HS-27A (cell line): ENCODE data around the gene ZNRF1.
"Not testable (repeated sequence)": the region's sequence is repeated elsewhere in the genome, so short reads cannot be mapped to it uniquely, and the experiment has no call there.

Experiments
- DNase-seq: peaks from one replicate; pipeline ENCODE4 v3.0.0-alpha.2; 2012; ENCODE audit warnings: low read depth, missing footprints

The ZNRF1 gene

DNA sequence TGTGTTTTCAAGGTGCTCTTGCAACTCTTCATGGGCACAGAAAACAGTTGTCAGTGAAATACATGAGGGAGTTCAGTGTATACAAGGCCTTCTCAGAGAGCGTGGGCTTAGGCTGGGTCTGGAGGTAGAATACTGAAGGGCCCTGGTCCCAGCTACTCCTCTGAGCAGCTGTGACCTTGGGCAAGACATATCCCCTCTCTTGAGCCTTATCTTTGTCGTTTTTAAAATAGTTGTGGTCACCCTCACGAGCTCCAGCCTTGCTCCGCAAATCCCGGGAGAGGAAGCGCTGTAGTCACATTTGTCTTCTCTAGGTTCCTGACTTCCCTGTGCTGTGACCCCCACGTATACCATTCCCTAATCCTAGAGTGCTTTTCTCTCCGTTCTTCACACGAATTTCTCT, 3.6 kb downstream of the ZNRF1 start:
- no peak for DNase-seq

DNA sequence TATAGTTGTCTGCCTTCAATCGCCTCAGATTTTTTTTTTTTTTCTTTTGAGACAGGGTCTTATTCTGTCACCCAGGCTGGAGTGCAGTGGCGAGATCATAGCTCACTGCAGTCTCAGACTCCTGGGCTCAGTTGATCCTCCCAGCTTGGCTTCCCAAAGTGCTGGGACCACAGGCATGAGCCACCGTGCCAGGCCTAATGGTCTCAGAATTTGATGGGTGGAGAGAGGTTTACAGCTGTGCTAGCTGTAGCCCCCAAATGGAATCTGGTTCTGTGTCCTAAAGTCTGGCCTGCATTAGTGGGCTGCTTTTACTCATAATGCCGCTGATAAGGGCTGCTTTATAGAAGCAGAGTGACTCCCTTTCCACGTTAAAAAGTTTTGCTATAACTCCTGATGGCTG, 5.1 kb downstream of the ZNRF1 start:
- DNase-seq = no peak

DNA sequence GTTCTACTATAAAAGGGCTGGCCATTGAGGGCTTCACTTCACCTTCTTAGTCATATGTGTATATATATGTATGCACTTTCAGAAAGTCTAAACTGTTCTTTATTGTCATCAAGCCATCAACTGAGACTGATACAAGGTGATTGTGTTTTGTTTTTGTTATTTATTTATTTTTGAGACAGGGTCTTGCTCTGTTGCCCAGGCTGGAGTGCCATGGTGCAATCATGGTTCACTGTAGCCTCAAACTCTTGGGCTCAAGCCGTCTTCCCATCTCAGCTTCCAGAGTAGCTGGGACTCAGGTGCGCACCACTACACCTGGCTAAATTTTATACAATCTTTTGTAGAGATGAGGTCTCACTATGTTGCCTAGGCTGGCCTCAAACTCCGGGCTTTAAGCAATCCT, 5.6 kb downstream of the ZNRF1 start:
- no peak for DNase-seq

DNA sequence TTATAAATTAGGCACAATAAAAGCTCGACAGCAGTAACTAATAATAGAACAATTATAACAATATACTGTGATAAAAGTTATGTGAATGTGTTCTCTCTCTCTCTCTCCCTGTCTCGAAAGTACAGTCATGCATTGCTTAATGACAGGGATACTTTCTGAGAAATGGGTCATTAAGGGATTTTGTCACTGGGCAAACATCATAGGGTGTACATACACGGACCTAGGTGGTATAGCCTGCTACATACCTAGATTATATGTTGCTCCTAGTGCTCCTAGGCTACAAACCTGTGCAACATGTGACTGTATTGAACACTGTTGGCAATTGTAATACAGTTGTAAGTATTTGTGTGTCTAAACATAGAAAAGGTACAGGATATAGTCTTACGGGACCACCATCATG, 6.9 kb downstream of the ZNRF1 start:
- no peak for DNase-seq

DNA sequence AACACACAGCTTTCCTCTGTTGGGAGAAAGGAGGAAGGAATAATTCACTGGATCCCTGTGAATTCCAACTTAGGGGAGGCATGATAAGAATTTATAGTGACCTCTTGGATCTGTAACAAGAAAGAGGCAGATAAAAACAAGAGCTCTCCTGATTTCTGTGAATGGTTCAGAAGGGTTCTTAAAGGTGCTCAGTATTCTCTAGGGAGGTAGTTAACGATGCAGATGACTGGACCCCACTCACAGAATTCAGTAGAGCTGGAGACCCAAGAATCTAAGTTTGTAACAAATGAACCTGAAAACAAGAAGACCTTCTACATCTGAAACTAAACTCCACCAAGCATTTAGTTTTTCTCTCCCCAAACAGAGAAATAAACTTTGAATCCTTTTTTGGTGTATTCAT, 8.6 kb downstream of the ZNRF1 start:
- no peak for DNase-seq

DNA sequence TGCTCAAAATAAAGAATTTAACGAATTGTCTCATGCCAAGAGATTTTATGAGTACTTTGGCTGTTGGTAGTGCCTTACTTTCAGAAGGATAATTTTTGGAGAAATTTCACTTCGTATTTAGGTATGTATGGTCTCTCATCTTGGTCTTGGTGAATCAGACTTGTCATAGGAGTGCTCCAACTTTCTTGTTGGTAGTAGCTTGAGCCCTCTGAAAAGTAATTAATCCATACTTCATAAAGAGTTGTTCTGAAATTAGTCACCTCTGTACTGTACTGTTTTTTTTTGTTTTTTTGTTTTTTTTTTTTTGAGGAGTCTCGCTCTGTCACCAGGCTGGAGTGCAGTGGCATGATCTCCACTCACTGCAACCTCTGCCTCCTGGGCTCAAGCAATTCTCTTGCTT, 11.6 kb downstream of the ZNRF1 start:
- DNase-seq = no peak

DNA sequence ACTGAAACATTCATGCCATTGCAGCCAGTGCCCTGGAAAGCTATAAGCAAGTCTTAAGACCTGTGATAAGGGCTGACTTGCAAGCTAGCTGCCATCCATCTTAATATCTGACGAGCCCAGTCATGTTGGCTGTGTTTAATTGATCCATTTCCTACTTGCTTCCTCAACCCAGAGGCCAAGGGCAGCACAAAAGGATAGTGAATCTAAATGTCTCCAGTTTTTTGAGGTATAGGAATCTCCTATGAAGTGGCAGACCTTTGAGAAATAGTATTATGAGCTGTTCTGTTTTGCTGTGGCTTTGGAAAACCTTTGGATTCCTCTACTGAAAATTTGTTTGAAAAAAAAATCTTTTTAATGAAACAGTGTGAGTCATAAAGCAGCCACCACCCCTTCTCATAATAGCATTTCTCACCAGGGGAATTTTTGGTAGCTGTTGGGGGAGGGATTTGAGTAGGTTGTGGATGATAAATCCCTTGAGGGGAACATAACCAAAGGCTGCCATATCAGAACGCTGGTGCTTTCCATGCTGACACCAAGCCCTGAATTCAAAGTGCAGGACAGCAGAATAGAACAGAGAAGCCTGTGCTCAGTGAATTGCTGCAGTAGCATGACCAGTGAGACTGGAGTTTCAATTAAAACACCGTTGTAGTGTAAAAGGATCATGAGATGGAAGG, 12.9 kb downstream of the ZNRF1 start:
- peak; percentile 89 for DNase-seq

DNA sequence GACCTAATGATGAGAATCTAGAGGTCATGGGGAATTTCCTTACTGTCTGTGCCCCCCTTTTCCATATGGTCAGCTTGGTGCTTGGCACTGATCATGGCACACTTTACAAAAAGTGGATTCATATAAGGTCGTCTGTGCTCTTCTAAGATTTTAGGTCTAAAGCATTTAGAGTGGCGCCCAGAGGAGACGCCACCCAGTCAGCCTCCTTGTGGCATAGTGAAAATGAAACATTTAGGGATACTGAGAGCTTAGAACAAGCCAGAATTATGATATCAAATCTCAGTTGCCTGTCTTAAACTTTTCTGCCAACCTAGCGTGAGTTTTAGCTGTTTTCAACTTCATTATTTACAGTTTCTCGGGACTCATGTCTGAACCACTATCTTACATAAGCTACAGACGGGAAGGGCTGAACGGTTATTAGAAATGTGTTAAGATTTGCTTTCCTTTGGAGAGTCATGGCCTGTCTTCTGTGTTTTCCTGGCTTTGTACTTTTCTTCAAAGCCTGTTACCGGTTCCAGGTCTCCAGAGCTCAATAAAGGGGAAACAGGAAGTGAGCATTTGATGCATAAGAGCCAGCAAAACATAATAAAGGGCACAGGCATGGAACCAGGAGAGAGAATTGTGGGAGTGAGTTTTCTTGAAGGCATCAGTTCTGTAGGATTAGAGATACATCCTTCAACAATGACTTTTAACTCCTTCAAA, 13.7 kb downstream of the ZNRF1 start:
- DNase-seq = no peak

DNA sequence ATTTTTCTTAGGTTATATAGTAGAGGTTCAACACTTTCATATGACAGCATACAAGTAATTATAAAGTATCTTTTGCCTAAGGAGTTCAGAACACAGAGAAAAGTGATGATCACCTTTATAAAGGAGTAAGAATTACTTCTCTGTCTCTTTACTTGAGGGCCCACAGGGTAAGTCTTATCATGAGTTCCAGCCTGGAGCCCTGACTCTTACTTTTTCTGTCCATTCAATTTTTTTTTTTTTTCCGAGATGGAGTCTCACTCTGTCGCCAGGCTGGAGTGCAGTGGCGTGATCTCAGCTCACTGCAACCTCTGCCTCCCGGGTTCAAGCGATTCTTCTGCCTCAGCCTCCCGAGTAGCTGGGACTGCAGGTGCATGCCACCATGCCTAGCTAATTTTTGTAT, 14.3 kb downstream of the ZNRF1 start:
- DNase-seq = not testable (repeated sequence)

DNA sequence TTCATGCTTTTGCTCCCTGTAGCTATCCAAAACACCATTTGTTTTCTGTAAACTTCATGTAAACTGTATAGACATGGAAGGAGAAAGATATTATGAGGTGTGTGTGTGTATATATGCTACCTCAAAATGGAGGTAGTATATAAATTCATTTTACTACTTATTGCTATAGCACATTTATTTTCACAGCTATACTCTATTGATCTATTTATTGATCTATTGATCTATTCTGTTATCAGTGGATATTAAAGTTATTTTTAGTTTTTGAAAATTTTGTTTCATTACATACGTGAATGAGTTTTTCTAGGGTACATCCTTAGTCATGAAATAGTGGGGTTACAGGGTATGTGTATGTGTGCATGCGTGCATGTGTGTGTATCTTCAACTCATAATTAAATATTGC, 15.5 kb downstream of the ZNRF1 start:
- no peak for DNase-seq

DNA sequence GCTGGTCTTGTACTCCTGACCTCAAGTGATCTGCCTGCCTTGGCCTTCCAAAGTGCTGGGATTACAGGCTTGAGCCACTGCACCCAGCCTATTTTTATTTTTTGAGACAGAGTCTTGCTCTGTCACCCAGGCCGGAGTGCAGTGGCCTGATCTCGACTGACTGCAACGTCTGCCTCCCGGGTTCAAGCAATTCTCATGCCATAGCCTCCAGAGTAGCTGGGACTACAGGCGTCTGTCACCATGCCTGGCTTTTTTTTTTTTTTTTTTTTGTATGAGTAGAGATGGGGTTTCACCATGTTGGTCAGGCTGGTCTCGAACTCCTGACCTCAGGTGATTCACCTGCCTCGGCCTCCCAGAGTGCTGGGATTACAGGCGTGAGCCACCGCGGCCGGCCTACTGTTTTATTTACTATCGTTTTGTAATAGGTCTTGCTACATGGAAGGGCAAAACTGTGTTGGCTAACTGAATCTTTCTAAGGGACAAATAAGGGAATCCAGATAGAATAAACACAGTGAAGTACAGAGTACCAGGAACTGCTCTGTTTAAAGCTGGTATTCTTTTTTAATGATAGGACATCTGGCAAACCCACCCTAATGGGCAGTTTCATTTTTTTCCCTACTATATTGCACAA, 17.7 kb downstream of the ZNRF1 start:
- not testable (repeated sequence) for DNase-seq

DNA sequence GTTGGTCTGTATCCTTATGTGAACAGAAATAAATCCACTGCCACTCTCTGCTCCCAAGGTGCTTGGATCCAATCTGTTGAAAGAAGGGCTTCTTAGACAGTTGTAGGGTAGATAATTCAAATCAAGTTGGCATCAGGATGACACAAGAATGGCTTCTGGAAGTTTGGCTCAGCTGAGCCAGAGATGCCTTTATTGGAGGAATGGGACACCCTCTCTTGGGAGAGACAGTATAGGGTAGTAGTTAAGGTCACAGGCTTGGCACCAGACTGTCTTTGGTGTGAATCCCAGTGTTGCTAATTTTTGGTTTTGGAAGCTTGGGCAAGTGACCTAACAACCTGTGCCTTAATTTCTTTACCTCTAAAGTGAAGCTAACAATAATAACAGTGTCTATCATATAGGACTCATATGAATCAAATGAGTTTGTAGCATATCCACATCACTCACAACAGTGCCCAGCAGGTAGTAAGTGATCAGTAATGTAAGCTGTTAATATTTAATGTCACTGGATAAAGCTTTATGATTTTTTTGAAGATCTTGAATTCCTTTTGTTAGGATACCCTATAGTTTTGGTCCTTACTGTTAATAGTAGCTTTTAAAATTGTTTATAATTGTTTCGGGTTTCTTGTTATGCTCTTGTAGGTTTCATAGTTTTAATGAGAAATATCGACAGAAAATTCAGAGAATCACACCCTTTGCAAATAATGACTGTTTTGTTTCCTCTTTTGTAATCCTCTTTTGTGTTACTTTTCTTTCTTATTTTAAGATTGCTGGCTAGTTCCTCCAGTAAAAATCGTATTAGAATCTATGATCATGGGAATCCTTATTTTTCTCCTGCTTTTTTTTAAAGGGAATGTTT, 19.1 kb downstream of the ZNRF1 start:
- no peak for DNase-seq

DNA sequence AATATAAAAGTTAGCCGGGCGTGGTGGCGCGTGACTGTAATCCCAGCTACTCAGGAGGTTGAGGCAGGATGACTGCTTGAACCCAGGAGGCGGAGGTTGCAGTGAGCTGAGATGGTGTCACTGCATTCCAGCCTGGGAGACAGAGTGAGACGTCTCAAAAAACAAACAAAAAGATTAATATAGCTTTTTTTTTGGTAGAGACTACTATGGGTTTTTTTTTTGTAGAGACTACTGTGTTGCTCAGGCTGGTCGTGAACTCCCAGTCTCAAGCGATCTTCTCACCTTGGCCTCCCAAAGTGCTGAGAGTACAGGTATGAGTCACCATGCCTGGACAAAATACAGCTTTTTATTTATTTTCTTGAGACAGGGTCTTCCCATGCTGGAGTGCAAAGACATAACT, 20.2 kb downstream of the ZNRF1 start:
- DNase-seq = no peak

DNA sequence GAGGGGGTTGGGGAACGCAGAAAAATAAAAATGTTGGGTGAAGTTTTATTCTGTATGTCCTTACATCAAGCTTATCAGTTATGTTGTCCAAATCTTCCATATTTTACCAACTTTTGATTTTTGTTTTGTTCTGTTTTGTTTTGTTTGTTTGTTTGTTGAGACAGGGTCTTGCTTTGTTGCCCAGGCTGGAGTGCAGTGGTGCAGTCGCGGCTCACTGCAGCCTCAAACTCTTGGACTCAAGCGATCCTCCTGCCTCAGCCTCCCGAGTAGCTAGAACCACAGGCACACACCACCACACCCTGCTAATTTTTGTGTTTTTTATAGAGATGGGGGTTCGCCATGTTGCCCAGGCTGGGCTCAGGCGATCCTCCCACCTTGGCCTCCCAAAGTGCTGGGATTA, 20.8 kb downstream of the ZNRF1 start:
- no peak for DNase-seq

DNA sequence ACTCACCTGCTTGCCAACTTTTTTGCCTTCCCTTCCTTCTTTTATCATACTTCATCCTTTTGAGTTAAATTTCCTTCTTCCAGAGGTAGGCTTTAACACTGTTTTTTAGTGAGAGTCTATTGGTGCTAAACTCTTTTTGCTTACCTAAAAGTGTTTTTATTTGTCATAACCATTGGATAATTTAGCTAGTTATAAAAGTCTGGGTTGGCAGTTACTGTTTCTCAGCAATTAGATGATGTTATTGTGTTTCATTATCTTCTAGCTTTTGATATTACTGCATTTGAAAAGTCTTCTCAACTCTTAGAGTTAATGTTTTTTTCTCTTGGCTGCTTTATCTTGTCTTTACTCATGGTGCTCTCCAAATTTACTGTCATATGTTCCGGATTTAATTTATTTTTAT, 22.6 kb downstream of the ZNRF1 start:
- no peak for DNase-seq

DNA sequence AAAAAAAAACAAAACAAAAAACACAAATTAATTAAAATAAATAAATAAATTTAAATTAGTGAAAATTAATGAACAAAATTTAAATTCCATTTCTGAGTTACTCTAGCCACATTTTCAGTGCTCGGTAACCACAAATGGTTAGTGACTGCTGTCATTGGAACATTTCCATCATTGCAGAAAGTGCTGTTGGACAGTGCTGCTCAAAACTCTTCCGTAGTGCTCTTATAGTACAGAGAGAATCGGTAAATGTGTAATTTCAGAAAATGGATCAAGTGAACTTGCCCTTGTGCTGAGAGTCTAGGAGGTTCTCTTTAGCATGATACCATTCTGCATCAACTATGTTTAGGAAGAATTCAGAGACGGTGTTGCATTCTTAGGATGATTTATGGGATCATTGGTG, 23.7 kb downstream of the ZNRF1 start:
- no peak for DNase-seq

DNA sequence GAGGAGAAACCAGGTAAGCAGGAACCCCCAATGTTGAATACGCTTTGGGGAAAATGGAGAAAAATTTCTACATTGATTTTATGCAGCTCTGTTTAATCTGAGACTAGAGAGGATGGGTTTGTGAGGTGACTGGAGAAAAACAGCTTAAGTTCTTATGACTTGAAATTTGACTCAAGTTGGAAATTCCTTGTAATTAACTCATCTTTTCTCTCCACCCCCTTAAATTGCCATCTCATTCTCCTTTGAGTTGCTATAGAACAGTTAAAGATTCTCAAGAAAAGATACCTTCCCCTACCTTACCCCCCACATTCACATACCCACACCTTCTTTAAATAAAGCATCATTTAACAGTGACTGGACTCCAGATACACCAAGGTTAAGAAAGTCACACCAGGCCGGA, 24.2 kb downstream of the ZNRF1 start:
- no peak for DNase-seq

DNA sequence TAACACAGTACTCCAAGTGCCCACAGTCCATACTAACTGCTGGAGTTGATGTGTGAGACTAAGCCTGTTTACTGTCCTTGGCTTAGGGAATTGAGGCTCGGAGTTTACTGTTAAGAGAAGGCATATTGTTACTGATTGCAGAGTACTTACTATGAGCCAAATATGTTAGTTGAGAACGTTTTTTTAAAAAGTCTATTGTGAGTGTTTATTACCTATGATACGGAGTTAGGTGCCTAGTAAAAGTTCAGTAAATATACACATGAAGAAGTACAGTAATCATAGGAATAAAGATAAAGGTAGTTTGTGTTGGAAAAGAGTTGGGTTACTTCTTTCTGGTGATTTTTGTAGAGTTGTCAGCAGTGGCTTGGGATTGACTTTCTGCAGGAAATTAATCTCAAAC, 25.4 kb downstream of the ZNRF1 start:
- DNase-seq = no peak

DNA sequence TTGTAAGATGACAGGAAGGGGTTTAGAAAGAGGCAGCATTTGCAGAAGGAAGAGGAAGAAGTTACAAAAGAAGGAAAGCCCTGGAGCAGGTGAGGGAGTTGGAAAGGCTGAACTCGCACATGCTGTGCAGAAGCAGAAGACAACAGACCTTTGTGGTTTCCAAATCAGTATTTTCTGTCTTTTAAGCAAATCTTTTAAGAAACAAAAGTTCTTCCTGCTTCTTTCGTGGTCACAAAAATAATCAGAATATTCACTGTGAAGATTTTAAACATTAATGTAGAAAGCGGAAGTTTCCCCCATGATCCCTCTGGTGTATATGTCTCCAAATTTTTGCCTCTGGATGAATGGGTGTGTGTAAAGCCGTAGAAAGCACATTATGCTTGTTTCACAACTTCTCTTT, 25.8 kb downstream of the ZNRF1 start:
- no peak for DNase-seq

DNA sequence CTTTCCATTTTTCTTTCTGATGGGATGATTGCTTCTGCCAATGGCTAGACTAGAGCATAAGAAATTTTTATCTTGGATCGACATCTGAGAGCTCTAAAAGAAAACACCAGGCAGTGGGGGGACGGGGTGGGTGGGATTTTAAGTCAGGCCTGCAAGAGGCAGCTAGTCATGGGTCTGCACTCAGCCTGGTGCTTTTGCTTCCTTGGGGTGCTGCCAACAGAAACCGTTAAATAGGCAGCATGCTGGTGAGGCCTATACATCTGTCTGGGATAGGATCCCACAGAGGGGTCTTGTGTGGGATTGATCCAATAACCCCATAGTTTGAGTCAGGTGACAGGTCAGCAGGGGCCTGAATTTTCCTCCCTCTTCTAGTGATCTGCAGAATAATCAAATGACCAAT, 26.9 kb downstream of the ZNRF1 start:
- DNase-seq = no peak

DNA sequence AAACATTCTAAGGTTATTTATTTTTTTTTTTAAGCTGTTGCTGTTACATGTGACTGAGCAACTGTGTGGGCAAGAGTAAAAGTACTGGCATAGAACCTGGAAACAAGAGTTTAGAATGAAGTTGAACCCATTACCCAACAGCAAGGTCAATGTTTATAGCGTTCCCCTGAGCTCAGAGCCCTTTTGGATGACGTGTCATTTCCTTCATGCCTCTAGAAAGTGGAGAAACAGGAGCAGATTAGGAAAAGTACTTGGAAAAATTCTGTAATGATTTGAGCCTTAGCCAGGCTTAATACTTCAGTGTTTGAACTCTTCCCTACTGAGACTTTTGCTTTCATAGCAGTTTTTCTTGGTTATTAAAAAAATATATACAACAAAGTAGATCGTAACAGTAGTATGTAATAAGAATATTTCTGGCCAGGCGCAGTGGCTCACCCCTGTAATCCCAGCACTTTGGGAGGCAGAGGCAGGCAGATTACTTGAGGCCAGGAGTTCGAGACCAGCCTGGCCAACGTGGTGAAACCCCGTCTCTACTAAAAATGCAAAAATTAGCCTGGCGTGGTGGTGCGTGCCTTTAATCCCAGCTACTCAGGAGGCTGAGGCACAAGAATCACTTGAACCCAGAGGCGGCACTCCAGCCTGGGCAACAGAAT, 27.5 kb downstream of the ZNRF1 start:
- not testable (repeated sequence) for DNase-seq

DNA sequence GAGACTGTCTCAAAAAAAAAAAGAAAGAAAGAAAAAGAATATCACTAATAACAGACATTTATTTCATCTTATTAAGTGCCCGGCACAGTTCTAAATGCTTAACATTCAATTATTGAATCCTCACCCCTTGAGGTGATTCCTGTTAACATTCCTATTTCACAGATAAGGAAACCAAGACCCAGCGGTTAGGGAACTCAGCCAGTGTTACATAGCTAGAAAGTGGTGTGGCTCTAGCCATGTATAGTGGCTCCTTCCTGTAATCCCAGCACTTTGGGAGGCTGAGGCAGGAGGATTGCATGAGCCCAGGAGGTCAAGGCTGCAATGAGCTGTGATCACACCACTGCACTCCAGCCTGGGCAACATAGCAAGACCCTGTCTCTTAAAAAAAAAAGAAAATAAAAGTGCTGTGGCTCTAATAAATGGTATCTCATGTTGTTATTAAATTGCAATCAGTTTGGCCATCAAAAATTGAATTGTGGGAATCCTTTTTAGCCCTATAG, 28.1 kb downstream of the ZNRF1 start:
- DNase-seq = no peak
